NCI-H2107 treated with DMSO at 0.1 percent for 48 hours (cell line): Measurements from ENCODE around the gene AHNAK.
"Not testable (repeated sequence)": the region's sequence is repeated elsewhere in the genome, so short reads cannot be mapped to it uniquely, and the experiment has no call there.

ENCODE experiments used
- DNase-seq: peaks from one replicate; lab custom pipeline; 2025; ENCODE audit not compliant: unreplicated experiment; lab: John Stamatoyannopoulos, UW

The AHNAK gene

GRCh38 chr11:62390237-62390636 lies 156.4 kb downstream of the AHNAK start:
- DNase-seq, result no peak

DNA sequence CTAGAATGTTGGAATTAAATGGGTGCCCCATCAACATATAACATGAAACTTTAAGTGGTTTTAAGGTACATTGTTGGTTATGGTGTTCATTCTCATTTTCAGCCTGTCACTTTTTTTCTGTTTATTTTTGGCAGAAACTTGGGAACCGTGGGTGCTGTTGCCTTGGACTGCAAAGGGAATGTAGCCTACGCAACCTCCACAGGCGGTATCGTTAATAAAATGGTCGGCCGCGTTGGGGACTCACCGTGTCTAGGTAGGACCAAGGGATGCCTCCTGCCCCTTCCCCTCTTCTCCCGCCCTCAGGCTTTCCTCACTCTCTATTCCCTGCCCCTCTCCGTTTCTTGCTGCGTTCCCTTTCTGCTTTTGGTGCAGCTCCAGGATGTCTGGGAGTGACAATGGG lies 157.6 kb downstream of the AHNAK start:
- no peak for DNase-seq

DNA sequence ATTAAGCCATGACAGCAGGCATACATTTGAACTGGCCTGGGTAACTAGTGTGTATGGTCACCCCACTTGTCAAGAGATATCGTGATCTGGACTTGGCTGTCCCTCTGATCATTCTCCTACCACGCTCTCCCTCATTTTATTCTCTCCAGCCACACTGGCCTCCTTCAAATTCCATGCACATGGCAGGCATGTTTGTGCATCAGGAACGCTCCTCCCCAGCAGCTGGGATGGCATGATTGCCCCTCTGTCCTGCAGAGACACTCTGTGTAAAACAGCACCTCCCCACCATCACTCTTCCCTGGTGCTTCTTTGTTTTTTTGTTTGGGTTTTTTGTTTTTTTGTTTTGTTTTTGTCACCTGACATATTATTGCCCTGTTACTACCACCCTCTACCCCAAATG lies 159.2 kb downstream of the AHNAK start:
- DNase-seq, result no peak

GRCh38 chr11:62386083-62386482 lies 160.5 kb downstream of the AHNAK start:
- not testable (repeated sequence) for DNase-seq

DNA sequence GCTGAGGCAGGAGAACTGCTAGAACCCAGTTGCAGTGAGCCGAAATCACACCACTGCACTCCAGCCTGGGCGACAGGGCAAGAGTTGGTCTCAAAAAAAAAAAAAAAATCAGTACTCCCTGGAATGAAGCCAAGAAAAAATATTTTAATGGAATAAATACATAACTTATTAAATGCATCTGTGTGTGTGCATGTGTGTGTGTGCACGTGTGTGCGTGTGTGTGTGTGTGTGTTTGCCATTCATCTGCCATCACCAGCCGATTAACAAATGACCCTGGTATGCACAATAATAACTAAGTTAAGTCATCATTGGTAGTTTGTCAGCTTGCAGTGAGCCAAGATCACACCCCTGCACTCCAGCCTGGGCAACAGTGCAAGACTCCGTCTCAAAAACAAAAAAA lies 162.8 kb downstream of the AHNAK start:
- no peak for DNase-seq
